ENCODE results near the gene TRMT1.
A peak's percentile ranks its signal among the peaks of the same experiment; 100 is the strongest.
"Not testable (repeated sequence)": the region's sequence is repeated elsewhere in the genome, so short reads cannot be mapped to it uniquely, and the experiment has no call there.

The TRMT1 gene

DNA sequence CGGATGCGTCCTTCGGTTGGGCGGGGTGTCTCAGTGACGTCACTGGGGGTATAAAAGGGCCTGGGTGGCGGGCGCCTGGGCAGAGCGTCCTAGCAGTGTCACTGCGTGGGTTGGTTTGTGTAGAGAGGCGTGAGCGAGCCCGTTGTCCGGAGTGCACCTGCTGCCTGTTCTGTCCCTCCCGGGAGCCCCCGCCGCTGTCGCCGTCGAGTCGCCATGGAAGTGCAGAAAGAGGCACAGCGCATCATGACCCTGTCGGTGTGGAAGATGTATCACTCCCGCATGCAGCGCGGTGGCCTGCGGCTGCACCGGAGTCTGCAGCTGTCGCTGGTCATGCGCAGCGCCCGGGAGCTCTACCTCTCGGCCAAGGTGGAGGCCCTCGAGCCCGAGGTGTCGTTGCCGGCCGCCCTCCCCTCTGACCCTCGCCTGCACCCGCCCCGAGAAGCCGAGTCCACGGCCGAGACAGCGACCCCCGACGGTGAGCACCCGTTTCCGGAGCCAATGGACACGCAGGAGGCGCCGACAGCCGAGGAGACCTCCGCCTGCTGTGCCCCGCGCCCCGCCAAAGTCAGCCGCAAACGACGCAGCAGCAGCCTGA lies 36.5 kb upstream of the TRMT1 start:
- TF ChIP-seq CTCF (IDR thresholded peaks at IDR 0.05; ENCODE audit: low read depth, low read length), result peak; percentile 6

GRCh38 chr19:13152356-13152973 lies 35.9 kb upstream of the TRMT1 start:
- no peak for TF ChIP-seq CTCF (IDR thresholded peaks at IDR 0.05; ENCODE audit: low read depth, low read length)
- no peak for DNase-seq (ENCODE audit: extremely low read depth, low read depth)

More for the DNA sequence above, 36.5 kb upstream of the TRMT1 start:
- peak; percentile 91 for DNase-seq (ENCODE audit: extremely low read depth, low read depth)

GRCh38 chr19:13151605-13152355 lies 35.2 kb upstream of the TRMT1 start:
- peak; percentile 29 for TF ChIP-seq CTCF (IDR thresholded peaks at IDR 0.05; ENCODE audit: low read depth, low read length)

DNA sequence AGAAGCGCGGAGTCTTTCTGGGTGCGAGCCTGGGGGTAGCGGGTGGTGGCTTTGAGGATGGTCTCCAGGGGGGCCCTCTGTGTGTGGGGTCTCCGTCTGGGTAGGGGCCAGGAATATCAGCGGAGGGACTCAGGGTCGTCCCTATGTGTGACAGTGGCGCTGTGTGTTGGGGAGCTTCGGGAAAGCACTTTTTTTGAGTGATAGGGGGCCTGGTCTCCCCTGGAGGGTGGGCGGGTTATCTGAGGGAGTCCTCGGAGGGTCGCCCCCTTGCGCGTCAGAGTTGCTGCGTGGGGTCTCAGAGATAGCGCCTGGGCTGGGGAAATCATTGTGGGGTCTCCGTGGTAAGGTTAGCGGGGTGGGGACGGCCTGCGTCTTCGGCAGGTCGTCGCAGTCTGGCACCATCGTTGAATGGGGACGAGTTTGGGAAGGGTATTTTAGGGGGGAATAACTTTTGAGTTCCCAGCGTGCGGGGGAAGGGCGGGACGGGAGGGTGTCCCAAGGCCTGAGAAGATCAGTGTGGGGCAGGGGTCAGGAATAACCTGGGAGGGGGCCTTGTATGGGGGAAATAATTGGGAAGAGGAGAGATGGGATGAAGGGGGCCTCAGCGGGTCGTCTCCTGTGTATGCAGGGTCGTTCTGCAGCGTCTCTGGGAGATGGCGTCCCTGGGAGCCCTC lies 34.5 kb upstream of the TRMT1 start:
- no peak for TF ChIP-seq CTCF (IDR thresholded peaks at IDR 0.05; ENCODE audit: low read depth, low read length)
- no peak for DNase-seq (ENCODE audit: extremely low read depth, low read depth)

More at GRCh38 chr19:13151605-13152355, 35.2 kb upstream of the TRMT1 start:
- DNase-seq (ENCODE audit: extremely low read depth, low read depth), result peak; percentile 94

DNA sequence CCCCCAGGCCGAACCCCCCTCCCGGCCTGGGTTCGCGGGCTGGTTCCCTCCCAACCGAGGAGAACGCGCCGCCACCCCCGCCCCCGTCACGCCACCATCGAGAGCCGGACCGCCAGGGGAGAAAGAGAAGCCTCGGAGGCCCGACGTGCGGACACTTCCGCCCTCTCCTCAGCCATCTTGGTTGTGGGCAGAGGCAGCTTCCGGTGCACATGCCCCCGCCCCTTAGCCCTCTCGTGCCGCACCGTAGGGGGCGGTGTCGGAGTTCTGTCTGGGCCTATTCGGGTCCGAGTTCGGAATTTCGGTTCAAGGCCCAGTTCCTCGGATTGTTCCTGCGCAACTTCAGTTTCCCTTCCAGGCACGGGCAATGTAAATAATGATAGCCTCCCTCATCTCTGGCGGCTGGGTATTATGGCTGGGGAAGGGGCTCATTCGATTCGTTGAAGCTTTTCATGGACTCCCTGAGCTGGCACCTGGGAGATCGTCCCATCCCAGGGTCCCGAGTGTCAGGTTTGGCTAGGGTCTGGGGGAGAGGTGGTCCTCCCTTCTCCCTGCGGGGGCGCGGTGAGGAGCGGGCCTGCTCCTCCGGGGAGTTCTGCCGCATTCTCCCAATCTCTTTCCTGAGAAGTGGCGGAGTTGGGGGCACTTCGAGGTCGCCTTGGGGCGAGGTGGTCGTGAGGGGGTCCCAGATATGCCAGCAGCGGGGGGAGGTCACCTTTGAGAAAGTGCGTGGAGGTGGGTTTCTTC lies 33.8 kb upstream of the TRMT1 start, which contains the start of the genes IER2 and STX10:
IER2 (plus strand) TSS at position 225 of the 744 bp plus-strand sequence. CDS start 2,776 bp downstream, outside the sequence.
STX10 (minus strand) TSS at position 189 of the 744 bp plus-strand sequence. CDS start 202 bp downstream, outside the sequence.
- peak; percentile 60 for TF ChIP-seq CTCF (IDR thresholded peaks at IDR 0.05; ENCODE audit: low read depth, low read length)
- peak; percentile 91 for DNase-seq (ENCODE audit: extremely low read depth, low read depth)

DNA sequence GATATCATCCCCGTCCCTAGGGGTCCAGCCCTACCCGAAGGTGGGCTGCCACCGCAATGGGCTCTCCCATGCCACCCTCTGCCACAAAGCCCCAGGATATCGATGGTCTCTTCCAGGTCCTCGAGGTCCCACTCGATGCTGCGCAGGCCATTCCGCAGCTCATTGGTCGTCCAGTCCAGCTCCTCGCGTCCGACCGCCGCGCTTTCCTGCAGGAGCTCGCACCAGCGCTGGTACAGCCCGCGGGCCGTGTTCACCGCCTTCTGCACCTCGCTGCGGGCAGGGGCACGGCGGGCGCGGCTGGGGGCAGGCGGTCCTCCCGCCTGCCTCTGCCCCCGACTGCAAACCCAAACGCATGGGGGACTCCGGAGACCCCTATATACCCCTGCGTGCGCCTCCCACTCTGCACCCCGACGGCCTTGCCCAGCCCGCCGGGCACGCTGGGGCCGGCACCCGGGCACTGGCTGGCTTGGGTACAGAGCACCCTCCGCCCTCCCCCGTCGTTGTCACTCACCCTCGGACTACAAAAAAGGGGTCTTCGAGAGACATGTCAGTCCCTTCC lies 33.2 kb upstream of the TRMT1 start:
- no peak for TF ChIP-seq CTCF (IDR thresholded peaks at IDR 0.05; ENCODE audit: low read depth, low read length)
- no peak for DNase-seq (ENCODE audit: extremely low read depth, low read depth)

GRCh38 chr19:13149173-13149627 lies 32.7 kb upstream of the TRMT1 start:
- not testable (repeated sequence) for DNase-seq (ENCODE audit: extremely low read depth, low read depth)
